K562 (cell line): ENCODE results near the gene BICDL1. TPM values are rescaled to one million over a fixed set of nuclear protein-coding genes. Genes with fewer than 3 reads are reported as not detected.

Source experiments
- ATAC-seq: fragments of 200-7000 bp; cut with Tn5 transposase; 3 replicates; pipeline ENCODE4 v1.9.1; 2020; ENCODE audit warnings: moderate library complexity
- BruUV-seq: library from RNA; stranded (reverse); fragments of 400-500 nt; replicated peaks from 2 replicates; lab custom pipeline; 2021; lab: Mats Ljungman, UMichigan
- CTCF ChIA-PET: fragments of 300-600 bp; formaldehyde crosslinking; extraction: SDS; loops from one replicate; lab custom pipeline; 2021; ENCODE audit warnings: low intra/inter-chr PET ratio; lab: Yijun Ruan, JAX
- POLR2A ChIA-PET: fragments of 300-600, 350-650 bp; sonication (Branson Sonifier 250); formaldehyde crosslinking; extraction: SDS; loops from one replicate; lab custom pipeline; 2021; ENCODE audit warnings: antibody characterized with exemption, inconsistent platforms; lab: Yijun Ruan, JAX
- DNase-seq, 4 experiments: peaks; one replicate each; pipeline versions ENCODE4 v3.0.0 to v3.0.0-alpha.2; 2011 to 2018; ENCODE audit warnings: low spot score in 3 of 4, mixed read lengths in 3 of 4; ENCODE audit errors: extremely low read depth in 1 of 4
- FAIRE-seq: peaks from 2 replicates; lab custom pipeline; 2011; peaks lifted over from hg19 to GRCh38; lab: Jason Lieb, UNC
- H2AFZ ChIP-seq: 2 replicates; pipeline ENCODE4 v1.6.0; 2011; ENCODE audit warnings: low read depth, low read length, control low read depth, inconsistent platforms
- H3K27ac ChIP-seq: fragments of 200-600 bp; 3 replicates; pipeline ENCODE4 v1.8.0; 2011; ENCODE audit warnings: low read depth, mild to moderate bottlenecking, control low read depth, inconsistent platforms, low read length, moderate library complexity, mixed read lengths; ENCODE audit errors: extremely low read depth
- H3K27me3 ChIP-seq, 2 experiments: fragments of 300-600 bp in 1 of 2; 2 replicates in 1 of 2; 3 replicates in 1 of 2; pipeline versions ENCODE4 v1.6.0 to v1.8.0; 2011; ENCODE audit warnings: inconsistent platforms in 2 of 2, low read length in 2 of 2, mild to moderate bottlenecking in 1 of 2, mixed read lengths in 1 of 2, moderate library complexity in 1 of 2; ENCODE audit not compliant: control insufficient read depth in 2 of 2, insufficient read depth in 2 of 2
- H3K36me3 ChIP-seq: fragments of 300-600 bp; 3 replicates; pipeline ENCODE4 v1.8.0; 2011; ENCODE audit warnings: mild to moderate bottlenecking, low read length, inconsistent platforms; ENCODE audit not compliant: control insufficient read depth, insufficient read depth
- H3K4me1 ChIP-seq, 2 experiments: fragments of 200-600 bp in 1 of 2; replicated peaks in 1 of 2; 2 replicates in 1 of 2; 3 replicates in 1 of 2; pipeline versions ENCODE4 v1.5.1 to v1.8.0; 2011; ENCODE audit warnings: inconsistent platforms in 2 of 2, low read length in 2 of 2, mild to moderate bottlenecking in 1 of 2, mixed read lengths in 1 of 2, moderate library complexity in 1 of 2; ENCODE audit not compliant: control insufficient read depth in 2 of 2, insufficient read depth in 2 of 2
- H3K4me2 ChIP-seq: 2 replicates; pipeline ENCODE4 v1.6.1; 2011; ENCODE audit warnings: low read length, control low read depth, inconsistent platforms, mixed read lengths; ENCODE audit not compliant: insufficient read depth
- H3K4me3 ChIP-seq: fragments of 200-600 bp; sonication (generic), shearing (Covaris generic); 2 replicates; pipeline ENCODE4 v1.5.1; 2016; ENCODE audit warnings: control low read depth, inconsistent platforms
- H3K79me2 ChIP-seq: fragments of 200-600 bp; 3 replicates; pipeline ENCODE4 v1.8.0; 2011; ENCODE audit warnings: low read length, inconsistent platforms; ENCODE audit not compliant: control insufficient read depth, insufficient read depth
- H3K9ac ChIP-seq, 2 experiments: 2 replicates each; pipeline versions ENCODE4 v1.6.0 to v1.6.1; 2011; ENCODE audit warnings: low read depth in 2 of 2, low read length in 2 of 2, control low read depth in 1 of 2, inconsistent platforms in 1 of 2, mild to moderate bottlenecking in 1 of 2, mixed read lengths in 1 of 2; ENCODE audit not compliant: insufficient read depth in 1 of 2
- H3K9me1 ChIP-seq: one replicate; pipeline ENCODE4 v1.6.0; 2011; ENCODE audit warnings: inconsistent platforms, mild to moderate bottlenecking, low read length, moderate library complexity; ENCODE audit not compliant: control insufficient read depth, insufficient read depth
- H3K9me3 ChIP-seq: replicated peaks from 2 replicates; pipeline ENCODE4 v1.5.1; 2011; ENCODE audit warnings: low read depth, low read length, inconsistent platforms; ENCODE audit not compliant: control insufficient read depth, insufficient read depth
- H4K20me1 ChIP-seq: replicated peaks from 2 replicates; pipeline ENCODE4 v1.6.1; 2011; ENCODE audit warnings: low read length, inconsistent platforms, mixed read lengths; ENCODE audit not compliant: control insufficient read depth, insufficient read depth
- EGR1 ChIP-seq: fragments of 450-650 bp; conservative IDR thresholded peaks from 2 replicates; pipeline ENCODE4 v1.6.1; 2017; ENCODE audit warnings: mild to moderate bottlenecking
- GABPA ChIP-seq: fragments of 200-800 bp; sonication (Bioruptor generic); conservative IDR thresholded peaks from 2 replicates; pipeline ENCODE4 v1.6.1; 2016; ENCODE audit warnings: low read depth, missing genetic modification characterization, missing compliant biosample characterization
- HNRNPLL ChIP-seq: fragments of 200-400 bp; formaldehyde crosslinking; IDR thresholded peaks from 2 replicates; pipeline ENCODE4 v1.6.1; 2017; ENCODE audit warnings: low read length, low read depth, mild to moderate bottlenecking; ENCODE audit not compliant: poor library complexity, severe bottlenecking
- MCM3 ChIP-seq: fragments of 450-650 bp; IDR thresholded peaks from 2 replicates; pipeline ENCODE4 v1.6.1; 2016
- USF2 ChIP-seq: sonication (generic); formaldehyde crosslinking; IDR thresholded peaks from 2 replicates; pipeline ENCODE4 v1.5.0; 2020; ENCODE audit warnings: missing genetic modification reagents
- ZC3H4 ChIP-seq: sonication (generic); formaldehyde crosslinking; IDR thresholded peaks from 2 replicates; pipeline ENCODE4 v1.9.0; 2021; ENCODE audit warnings: missing genetic modification reagents, borderline replicate concordance
- ZNF507 ChIP-seq: conservative IDR thresholded peaks from 2 replicates; pipeline ENCODE4 v1.6.1; 2017; ENCODE audit warnings: missing genetic modification characterization, missing compliant biosample characterization
- WGBS: fragments of 100-300 bp; shearing (Covaris generic); methylation state at CpG from one replicate; pipeline ENCODE4 v1.1.6; 2016; ENCODE audit warnings: low coverage, mixed read lengths; ENCODE audit not compliant: insufficient coverage; ENCODE audit errors: missing lambda C conversion rate; 5-methylcytosine and 5-hydroxymethylcytosine counted together
- in situ Hi-C: fragments of 300-500 bp; cut with MboI; formaldehyde crosslinking; loops from 4 replicates; pipeline ENCODE4 v1.15.0; 2018; ENCODE audit warnings: inconsistent platforms, mixed read lengths
- intact Hi-C: fragments of 100-400 bp; cut with micrococcal nuclease; formaldehyde crosslinking; loops from 2 replicates; pipeline ENCODE4 v1.14.2; 2022
- polyA plus RNA-seq, 8 experiments: library from polyadenylated mRNA; depleted of rRNA in 4 of 8; stranded (reverse) in 5 of 8; unstranded in 3 of 8; fragments of >200 nt; fragmentation: Nextera tagmentation in 2 of 8; fragmentation: Illumina TruSeq in 1 of 8; extraction: Ambion mirVana in 2 of 8; extraction: Trizol in 1 of 8; gene quantifications; 2 replicates each; pipeline versions ENCODE4 v1.2.1 to v1.2.3, GENCODE V29; 2011 to 2014; ENCODE audit warnings: inconsistent platforms in 1 of 8, missing spikeins in 1 of 8
- total RNA-seq, 7 experiments: library from RNA; depleted of rRNA in 6 of 7; stranded (reverse); fragments of >200 nt in 6 of 7; fragmentation: Illumina TruSeq in 2 of 7; extraction: Trizol in 2 of 7; gene quantifications; 2 replicates each; pipeline versions ENCODE4 v1.2.1 to v1.2.3, GENCODE V29; 2011 to 2021; ENCODE audit warnings: low replicate concordance in 1 of 7
- TF ChIP-seq, protein P1 (sequence below): fragments of 450-650 bp; conservative IDR thresholded peaks from 2 replicates; pipeline ENCODE4 v1.6.1; 2016; ENCODE audit warnings: missing genetic modification characterization, low read depth, mild to moderate bottlenecking, missing compliant biosample characterization, moderate library complexity
- TF ChIP-seq, protein P2 (sequence below): sonication (generic); formaldehyde crosslinking; IDR thresholded peaks from 2 replicates; pipeline ENCODE4 v1.8.0; 2022; ENCODE audit warnings: mild to moderate bottlenecking, missing genetic modification reagents

The BICDL1 gene
- total and polyA plus RNA-seq, 9 of the 15 experiments (the other 6 are each of a cell fraction or from before 2014, with no cell fraction given) = 0.06 to 2.0 (median 0.58) TPM

GRCh38 chr12:120056739-120057138 is 67.7 kb downstream of the BICDL1 start:
- peaks cover 31 to 52% of the 10 kb centered on the region in 2 experiments for H3K27me3 ChIP-seq
- no peak overlapping the region for H3K9ac ChIP-seq
- ChIA-PET POLR2A (interaction anchor here (1.5 kb wide), 1 partner anchor 235 kb away, joined by 5 read pairs; the partner anchor contains the start of gene RNU4-2), CTCF (no interaction called here)
- in situ Hi-C loops (no loop called here), intact Hi-C loops (no loop called here)
- H3K4me2 ChIP-seq = no peak overlapping the region
- H3K4me3 ChIP-seq = no peak overlapping the region
- FAIRE-seq (no peak), ATAC-seq (no peak; the same call in 2 of the 3 replicates), DNase-seq (peak in 1 of 4 experiments; percentile 9)
- H3K27ac ChIP-seq = no peak overlapping the region
- no peak overlapping the region for H2AFZ ChIP-seq
- H3K9me1 ChIP-seq = peaks cover 3% of the 10 kb centered on the region
- H4K20me1 ChIP-seq = no peaks in the 10 kb centered on the region; the same call in 1 of the 2 replicates
- H3K4me1 ChIP-seq = peaks cover 0 to 3% of the 10 kb centered on the region in 2 experiments; a peak in 1 of 5 replicates
- H3K36me3 ChIP-seq = no peaks in the 10 kb centered on the region
- no peaks in the 10 kb centered on the region; the same call in 1 of the 2 replicates for H3K9me3 ChIP-seq
- WGBS = 0% methylated on average over 5 of the region's 5 CpGs
- no TSS peak for BruUV-seq
- TF ChIP-seq EGR1 (0 out of 2 replicates have a peak, but pooled peaks have one; percentile 18), GABPA (tag) (no peak)
- no peaks in the 10 kb centered on the region for H3K79me2 ChIP-seq

- H3K9me1 ChIP-seq = peaks cover 3% of the 10 kb centered on the region
- DNase-seq = no peak
- no peaks in the 10 kb centered on the region for H3K36me3 ChIP-seq
- ATAC-seq = no peak
- no peaks in the 10 kb centered on the region for H3K9me3 ChIP-seq
- H4K20me1 ChIP-seq = no peaks in the 10 kb centered on the region; the same call in 1 of the 2 replicates
- no TSS peak for BruUV-seq
- H3K4me1 ChIP-seq = peaks cover 0 to 3% of the 10 kb centered on the region in 2 experiments; a peak in 1 of 5 replicates
- H3K79me2 ChIP-seq = no peaks in the 10 kb centered on the region
- no peak overlapping the region for H3K4me2 ChIP-seq
- FAIRE-seq = no peak
- intact Hi-C loops (no loop called here), in situ Hi-C loops (no loop called here)
- H3K27ac ChIP-seq = no peak overlapping the region
- H3K9ac ChIP-seq = no peak overlapping the region
- H3K4me3 ChIP-seq = no peak overlapping the region
- 0% methylated on average over 1 of the region's 1 CpG for WGBS
- POLR2A ChIA-PET = interaction anchor here (1.1 kb wide), 1 partner anchor 13 kb away, joined by 3 read pairs; no protein-coding TSS in a partner anchor
- H2AFZ ChIP-seq = no peak overlapping the region
- CTCF ChIA-PET = no interaction called here
- peaks cover 50 to 65% of the 10 kb centered on the region in 2 experiments for H3K27me3 ChIP-seq
- TF ChIP-seq ZNF507 (tag) (no peak), ZC3H4 (no peak), MCM3 (no peak), USF2 (CRISPR knock-in tag) (no peak), HNRNPLL (no peak)
- TF ChIP-seq, protein P1, sequence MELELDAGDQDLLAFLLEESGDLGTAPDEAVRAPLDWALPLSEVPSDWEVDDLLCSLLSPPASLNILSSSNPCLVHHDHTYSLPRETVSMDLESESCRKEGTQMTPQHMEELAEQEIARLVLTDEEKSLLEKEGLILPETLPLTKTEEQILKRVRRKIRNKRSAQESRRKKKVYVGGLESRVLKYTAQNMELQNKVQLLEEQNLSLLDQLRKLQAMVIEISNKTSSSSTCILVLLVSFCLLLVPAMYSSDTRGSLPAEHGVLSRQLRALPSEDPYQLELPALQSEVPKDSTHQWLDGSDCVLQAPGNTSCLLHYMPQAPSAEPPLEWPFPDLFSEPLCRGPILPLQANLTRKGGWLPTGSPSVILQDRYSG (tag) = no peak
- TF ChIP-seq, protein P2, sequence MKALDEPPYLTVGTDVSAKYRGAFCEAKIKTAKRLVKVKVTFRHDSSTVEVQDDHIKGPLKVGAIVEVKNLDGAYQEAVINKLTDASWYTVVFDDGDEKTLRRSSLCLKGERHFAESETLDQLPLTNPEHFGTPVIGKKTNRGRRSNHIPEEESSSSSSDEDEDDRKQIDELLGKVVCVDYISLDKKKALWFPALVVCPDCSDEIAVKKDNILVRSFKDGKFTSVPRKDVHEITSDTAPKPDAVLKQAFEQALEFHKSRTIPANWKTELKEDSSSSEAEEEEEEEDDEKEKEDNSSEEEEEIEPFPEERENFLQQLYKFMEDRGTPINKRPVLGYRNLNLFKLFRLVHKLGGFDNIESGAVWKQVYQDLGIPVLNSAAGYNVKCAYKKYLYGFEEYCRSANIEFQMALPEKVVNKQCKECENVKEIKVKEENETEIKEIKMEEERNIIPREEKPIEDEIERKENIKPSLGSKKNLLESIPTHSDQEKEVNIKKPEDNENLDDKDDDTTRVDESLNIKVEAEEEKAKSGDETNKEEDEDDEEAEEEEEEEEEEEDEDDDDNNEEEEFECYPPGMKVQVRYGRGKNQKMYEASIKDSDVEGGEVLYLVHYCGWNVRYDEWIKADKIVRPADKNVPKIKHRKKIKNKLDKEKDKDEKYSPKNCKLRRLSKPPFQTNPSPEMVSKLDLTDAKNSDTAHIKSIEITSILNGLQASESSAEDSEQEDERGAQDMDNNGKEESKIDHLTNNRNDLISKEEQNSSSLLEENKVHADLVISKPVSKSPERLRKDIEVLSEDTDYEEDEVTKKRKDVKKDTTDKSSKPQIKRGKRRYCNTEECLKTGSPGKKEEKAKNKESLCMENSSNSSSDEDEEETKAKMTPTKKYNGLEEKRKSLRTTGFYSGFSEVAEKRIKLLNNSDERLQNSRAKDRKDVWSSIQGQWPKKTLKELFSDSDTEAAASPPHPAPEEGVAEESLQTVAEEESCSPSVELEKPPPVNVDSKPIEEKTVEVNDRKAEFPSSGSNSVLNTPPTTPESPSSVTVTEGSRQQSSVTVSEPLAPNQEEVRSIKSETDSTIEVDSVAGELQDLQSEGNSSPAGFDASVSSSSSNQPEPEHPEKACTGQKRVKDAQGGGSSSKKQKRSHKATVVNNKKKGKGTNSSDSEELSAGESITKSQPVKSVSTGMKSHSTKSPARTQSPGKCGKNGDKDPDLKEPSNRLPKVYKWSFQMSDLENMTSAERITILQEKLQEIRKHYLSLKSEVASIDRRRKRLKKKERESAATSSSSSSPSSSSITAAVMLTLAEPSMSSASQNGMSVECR (CRISPR knock-in tag) = no peak
Observed at GRCh38 chr12:120060196-120060595, 71.2 kb downstream of the BICDL1 start.
